CD4-positive, alpha-beta memory T cell (primary cell): ENCODE measurements around the gene SYT1. TPM values are rescaled to one million over a fixed set of nuclear protein-coding genes. Genes with fewer than 3 reads are reported as not detected.

Experiments used
- CTCF ChIA-PET: fragments of 350-600 bp; sonication (Branson Sonifier 250); formaldehyde crosslinking; loops from one replicate; lab custom pipeline; 2021; ENCODE audit warnings: inconsistent platforms; ENCODE audit not compliant: partially characterized antibody; lab: Charles Lee
- POLR2A ChIA-PET: fragments of 350-600 bp; sonication (Branson Sonifier 250); formaldehyde crosslinking; loops from one replicate; lab custom pipeline; 2021; ENCODE audit not compliant: partially characterized antibody; lab: Charles Lee
- DNase-seq, 5 donors: peaks; one replicate each; pipeline versions ENCODE4 v3.0.0 to v3.0.0-alpha.2; 2020 to 2022; ENCODE audit warnings: mixed read lengths in 1 of 5
- H3K27ac ChIP-seq: one replicate; pipeline ENCODE4 v1.7.0; 2013; ENCODE audit warnings: low read depth, low read length
- H3K27me3 ChIP-seq: 2 replicates; pipeline ENCODE4 v1.7.0; 2013; ENCODE audit warnings: mild to moderate bottlenecking, low read length, moderate library complexity; ENCODE audit not compliant: insufficient read depth
- H3K36me3 ChIP-seq: 2 replicates; pipeline ENCODE4 v1.7.0; 2013; ENCODE audit warnings: mild to moderate bottlenecking, low read length, moderate library complexity; ENCODE audit not compliant: insufficient read depth
- H3K4me1 ChIP-seq: 2 replicates; pipeline ENCODE4 v1.7.0; 2013; ENCODE audit warnings: mild to moderate bottlenecking, low read length, moderate library complexity; ENCODE audit not compliant: insufficient read depth
- H3K4me3 ChIP-seq, 2 donors: one replicate each; pipeline ENCODE4 v1.7.0; 2013; ENCODE audit warnings: low read length in 2 of 2, mild to moderate bottlenecking in 1 of 2
- H3K9me3 ChIP-seq, 2 donors: one replicate each; pipeline ENCODE4 v1.7.0; 2013; ENCODE audit warnings: low read length in 2 of 2, control low read depth in 1 of 2; ENCODE audit not compliant: control insufficient read depth in 1 of 2
- H3K27ac Mint-ChIP-seq, 7 donors: one replicate each; pipeline ENCODE4 v1.8.0; 2020 to 2021; ENCODE audit warnings: mixed read lengths in 7 of 7, mild to moderate bottlenecking in 6 of 7, inconsistent platforms in 3 of 7, moderate library complexity in 3 of 7
- H3K27me3 Mint-ChIP-seq, 2 donors: one replicate each; pipeline ENCODE4 v1.8.0; 2020 to 2021; ENCODE audit warnings: mixed read lengths in 2 of 2
- H3K36me3 Mint-ChIP-seq, 2 donors: one replicate each; pipeline ENCODE4 v1.8.0; 2020 to 2021; ENCODE audit warnings: mixed read lengths in 2 of 2, inconsistent platforms in 1 of 2, mild to moderate bottlenecking in 1 of 2
- H3K4me1 Mint-ChIP-seq, 4 donors: one replicate each; pipeline ENCODE4 v1.8.0; 2020 to 2021; ENCODE audit warnings: mixed read lengths in 4 of 4, mild to moderate bottlenecking in 1 of 4
- H3K4me3 Mint-ChIP-seq, 8 donors: one replicate each; pipeline ENCODE4 v1.8.0; 2020 to 2021; ENCODE audit warnings: mixed read lengths in 8 of 8, mild to moderate bottlenecking in 7 of 8, moderate library complexity in 6 of 8, inconsistent platforms in 3 of 8
- H3K9me3 Mint-ChIP-seq, 8 donors: one replicate each; pipeline ENCODE4 v1.8.0; 2020 to 2021; ENCODE audit warnings: mixed read lengths in 8 of 8, mild to moderate bottlenecking in 5 of 8, inconsistent platforms in 3 of 8, moderate library complexity in 1 of 8
- intact Hi-C: fragments of 100-400 bp; cut with micrococcal nuclease; formaldehyde crosslinking; loops from one replicate; pipeline ENCODE4 v1.15.1; 2023
- microRNA-seq: library from miRNA; unstranded; fragments of <30 nt; microRNA quantifications from one replicate; pipeline ENCODE4 v1.2.0, GENCODE V29; 2021; ENCODE audit warnings: borderline replicate concordance, borderline number of aligned reads, borderline microRNAs expressed, mixed read lengths
- polyA plus RNA-seq, 2 donors: library from polyadenylated mRNA; unstranded; fragments of 300-500 nt; fragmentation: Illumina TruSeq; gene quantifications; one replicate each; pipeline ENCODE4 v1.2.3, GENCODE V29; 2021
- total RNA-seq, 2 experiments: library from RNA; stranded (reverse); gene quantifications; one replicate each; pipeline ENCODE4 v1.2.3, GENCODE V29; 2021

SYT1 gene
- total and polyA plus RNA-seq, 4 experiments from 2014 or later, result not detected

- CTCF ChIA-PET, result no interaction called here
- no peak overlapping the region for H3K4me3 Mint-ChIP-seq
- peaks cover 0 to 7% (median 0%) of the 10 kb centered on the region in 8 donors for H3K9me3 Mint-ChIP-seq
- H3K36me3 Mint-ChIP-seq, result no peaks in the 10 kb centered on the region
- intact Hi-C loops, result no loop called here
- H3K27me3 ChIP-seq, result no peaks in the 10 kb centered on the region
- no peaks in the 10 kb centered on the region for H3K27me3 Mint-ChIP-seq
- POLR2A ChIA-PET, result no interaction called here
- H3K27ac ChIP-seq, result no peak overlapping the region
- H3K4me1 ChIP-seq, result no peaks in the 10 kb centered on the region
- no peaks in the 10 kb centered on the region for H3K36me3 ChIP-seq
- no peaks in the 10 kb centered on the region for H3K4me1 Mint-ChIP-seq
- H3K4me3 ChIP-seq, result no peak overlapping the region
- H3K9me3 ChIP-seq, result no peaks in the 10 kb centered on the region
- DNase-seq, result no peak
- no peak overlapping the region for H3K27ac Mint-ChIP-seq
Measured at GRCh38 chr12:79482323-79482722, 617.7 kb downstream of the SYT1 start.

DNA sequence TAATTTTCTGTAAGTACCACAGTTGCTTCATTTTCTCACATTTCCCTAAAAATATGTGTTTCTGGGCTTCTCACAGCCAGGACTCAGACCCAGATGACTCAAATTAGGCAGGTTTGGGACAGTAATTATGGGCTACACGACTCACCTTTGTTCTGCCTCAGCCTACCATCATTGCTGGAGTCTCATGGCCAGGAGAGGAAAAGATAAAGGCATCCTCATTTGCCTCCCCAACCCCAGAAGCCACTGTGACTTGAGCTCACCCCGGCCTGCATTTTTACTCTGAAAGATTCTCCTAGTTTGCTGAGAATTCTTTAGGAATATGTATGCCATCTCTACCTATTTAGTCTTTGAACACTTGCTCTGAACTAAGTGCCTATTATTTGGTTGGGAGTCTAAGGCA lies 618.3 kb downstream of the SYT1 start:
- H3K27me3 ChIP-seq, result no peaks in the 10 kb centered on the region
- Mint-ChIP-seq H3K4me3 (no peak overlapping the region), H3K27me3 (no peaks in the 10 kb centered on the region), H3K36me3 (no peaks in the 10 kb centered on the region), H3K9me3 (peaks cover 0 to 7% (median 0%) of the 10 kb centered on the region in 8 donors), H3K4me1 (no peaks in the 10 kb centered on the region), H3K27ac (no peak overlapping the region)
- ChIA-PET POLR2A (no interaction called here), CTCF (no interaction called here)
- H3K27ac ChIP-seq, result no peak overlapping the region
- no peaks in the 10 kb centered on the region for H3K4me1 ChIP-seq
- no peak overlapping the region for H3K4me3 ChIP-seq
- H3K36me3 ChIP-seq, result no peaks in the 10 kb centered on the region
- intact Hi-C loops, result no loop called here
- DNase-seq, result no peak
- no peaks in the 10 kb centered on the region for H3K9me3 ChIP-seq

DNA sequence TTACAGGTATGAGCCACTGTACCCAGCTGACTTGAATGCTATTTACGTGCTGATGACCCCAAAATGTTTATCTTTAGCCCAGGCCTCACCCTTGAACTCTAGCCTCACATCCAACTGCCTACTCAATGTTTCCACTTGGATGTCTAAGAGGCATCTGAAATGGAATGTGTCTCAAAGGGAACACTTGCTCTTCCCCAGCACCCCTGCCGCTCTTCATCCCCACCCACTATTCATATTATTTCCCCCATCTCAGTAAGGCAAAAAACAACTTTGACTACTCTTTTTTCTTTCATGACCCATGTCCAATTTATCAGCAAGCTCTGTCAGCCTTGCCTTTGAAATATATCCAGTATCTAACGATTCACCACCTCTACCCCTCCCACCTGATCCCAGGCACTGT lies 621.6 kb downstream of the SYT1 start:
- no peaks in the 10 kb centered on the region for H3K9me3 ChIP-seq
- no peaks in the 10 kb centered on the region for H3K36me3 Mint-ChIP-seq
- no peak overlapping the region for H3K27ac ChIP-seq
- H3K4me1 ChIP-seq, result no peaks in the 10 kb centered on the region
- H3K4me3 Mint-ChIP-seq, result no peak overlapping the region
- H3K27me3 ChIP-seq, result no peaks in the 10 kb centered on the region
- DNase-seq, result no peak
- H3K27me3 Mint-ChIP-seq, result no peaks in the 10 kb centered on the region
- ChIA-PET CTCF (no interaction called here), POLR2A (no interaction called here)
- H3K27ac Mint-ChIP-seq, result no peak overlapping the region
- no peaks in the 10 kb centered on the region for H3K4me1 Mint-ChIP-seq
- H3K9me3 Mint-ChIP-seq, result peaks cover 0 to 7% (median 3%) of the 10 kb centered on the region in 8 donors
- no peak overlapping the region for H3K4me3 ChIP-seq
- intact Hi-C loops, result no loop called here
- H3K36me3 ChIP-seq, result no peaks in the 10 kb centered on the region

DNA sequence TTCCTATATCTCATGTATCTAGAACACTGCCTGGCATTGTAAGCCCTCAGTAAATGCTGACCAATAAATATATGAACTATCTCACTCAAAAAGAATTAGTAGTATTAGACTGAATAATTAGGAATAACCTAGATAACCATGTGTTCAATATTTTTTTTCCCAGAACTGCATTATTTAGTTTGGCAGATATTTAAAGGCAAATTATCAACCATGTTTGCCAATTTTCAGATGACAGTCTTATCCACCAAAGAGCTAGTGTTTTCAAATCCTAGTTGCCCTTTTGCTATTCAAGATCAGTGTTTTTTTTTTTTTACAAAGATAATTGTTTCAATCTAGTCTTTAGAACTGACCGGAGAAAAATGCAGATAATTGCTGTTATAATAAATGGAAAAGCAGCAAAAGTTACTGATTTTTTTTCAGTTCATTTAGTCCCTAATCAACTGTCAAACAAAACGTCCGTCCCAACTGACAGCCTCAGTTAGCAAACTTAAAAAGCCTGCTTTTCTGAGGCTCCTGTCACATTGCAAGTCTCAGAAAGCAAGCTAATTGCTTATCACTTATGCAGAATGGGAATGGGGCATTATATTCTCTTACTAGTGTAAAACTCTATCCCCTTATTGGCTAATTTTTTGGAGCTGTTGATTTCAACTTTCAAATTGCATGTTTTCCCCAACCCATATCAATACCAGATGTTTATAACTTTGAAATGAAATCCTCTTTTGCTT lies 623.0 kb downstream of the SYT1 start:
- H3K9me3 ChIP-seq, result no peaks in the 10 kb centered on the region
- Mint-ChIP-seq H3K27ac (no peak overlapping the region), H3K9me3 (peaks cover 0 to 7% (median 3%) of the 10 kb centered on the region in 8 donors), H3K36me3 (no peaks in the 10 kb centered on the region), H3K4me3 (no peak overlapping the region), H3K27me3 (no peaks in the 10 kb centered on the region), H3K4me1 (no peaks in the 10 kb centered on the region)
- intact Hi-C loops, result no loop called here
- DNase-seq, result no peak
- H3K27me3 ChIP-seq, result no peaks in the 10 kb centered on the region
- H3K36me3 ChIP-seq, result no peaks in the 10 kb centered on the region
- no peaks in the 10 kb centered on the region for H3K4me1 ChIP-seq
- H3K4me3 ChIP-seq, result no peak overlapping the region
- ChIA-PET CTCF (no interaction called here), POLR2A (no interaction called here)
- H3K27ac ChIP-seq, result no peak overlapping the region

Small RNAs within 50 kb of the gene (microRNA-seq; reads per million reads assigned to microRNA genes)
- gene MIR1252, result not detected
